ENCODE data around the gene NRXN3.

NRXN3 gene

DNA sequence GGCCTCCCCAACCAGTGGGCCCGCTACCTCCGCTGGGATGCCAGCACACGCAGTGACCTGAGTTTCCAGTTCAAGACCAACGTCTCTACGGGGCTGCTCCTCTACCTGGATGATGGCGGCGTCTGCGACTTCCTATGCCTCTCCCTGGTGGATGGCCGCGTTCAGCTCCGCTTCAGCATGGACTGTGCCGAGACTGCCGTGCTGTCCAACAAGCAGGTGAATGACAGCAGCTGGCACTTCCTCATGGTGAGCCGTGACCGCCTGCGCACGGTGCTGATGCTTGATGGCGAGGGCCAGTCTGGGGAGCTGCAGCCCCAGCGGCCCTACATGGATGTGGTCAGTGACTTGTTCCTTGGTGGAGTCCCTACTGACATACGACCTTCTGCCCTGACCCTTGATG lies 73.0 kb downstream of the NRXN3 start:
- TF ChIP-seq GATA2 (IDR thresholded peaks at IDR 0.05; ENCODE audit: low read depth, low read length) (no peak), GATA3 (IDR thresholded peaks at IDR 0.05; ENCODE audit: low read depth, low read length) (no peak)

DNA sequence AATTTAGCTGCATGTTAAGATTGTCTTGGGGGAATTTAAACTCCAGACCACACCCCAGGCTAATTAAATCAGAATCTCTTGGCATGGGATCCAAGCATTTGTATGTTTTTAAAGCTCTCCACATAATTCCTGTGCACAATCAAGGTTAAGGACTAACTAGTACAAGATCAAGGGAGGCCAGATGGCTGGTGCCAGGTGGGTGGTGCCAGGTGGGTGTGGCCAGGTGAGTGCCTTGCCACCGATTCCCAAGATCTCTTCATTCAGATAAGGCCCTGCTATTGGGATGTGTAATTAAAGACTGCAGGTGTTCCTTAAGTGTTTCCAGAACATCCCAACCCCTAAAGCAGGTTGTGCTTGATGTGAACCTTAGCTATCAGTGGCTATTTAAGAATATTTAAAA lies 75.1 kb downstream of the NRXN3 start:
- no peak for TF ChIP-seq GATA3 (IDR thresholded peaks at IDR 0.05; ENCODE audit: low read depth, low read length)
- TF ChIP-seq GATA2 (IDR thresholded peaks at IDR 0.05; ENCODE audit: low read depth, low read length), result no peak

DNA sequence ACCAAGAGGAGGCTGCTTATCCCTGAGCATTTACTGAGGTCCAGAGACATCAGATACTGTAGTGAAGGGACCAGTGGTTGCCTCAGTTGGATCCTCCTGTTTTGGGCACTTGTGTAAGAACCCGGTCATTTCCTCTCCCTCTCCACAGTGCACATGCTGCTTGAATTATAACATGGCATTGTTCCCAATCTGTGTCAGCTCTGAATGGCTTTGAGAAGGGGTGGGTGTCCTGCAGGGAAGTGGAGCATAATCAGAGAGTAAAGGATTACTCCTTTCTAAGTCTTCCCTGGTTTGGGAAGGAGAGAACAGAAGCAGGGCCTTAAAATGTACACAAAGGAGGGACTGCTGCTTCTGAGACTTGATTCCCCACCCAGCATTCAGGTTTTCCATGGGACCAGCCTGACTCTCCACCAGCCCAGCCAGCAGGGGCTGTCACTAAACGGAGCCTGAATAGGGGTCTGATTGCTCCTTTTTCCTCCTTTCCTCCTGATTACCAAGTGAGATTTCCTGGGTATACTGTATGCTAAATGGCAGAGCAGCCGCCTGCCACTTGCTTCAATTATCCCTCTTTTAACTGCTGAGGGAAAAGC lies 78.4 kb downstream of the NRXN3 start:
- TF ChIP-seq GATA3 (IDR thresholded peaks at IDR 0.05; ENCODE audit: low read depth, low read length) (no peak), GATA2 (IDR thresholded peaks at IDR 0.05; ENCODE audit: low read depth, low read length) (no peak)

DNA sequence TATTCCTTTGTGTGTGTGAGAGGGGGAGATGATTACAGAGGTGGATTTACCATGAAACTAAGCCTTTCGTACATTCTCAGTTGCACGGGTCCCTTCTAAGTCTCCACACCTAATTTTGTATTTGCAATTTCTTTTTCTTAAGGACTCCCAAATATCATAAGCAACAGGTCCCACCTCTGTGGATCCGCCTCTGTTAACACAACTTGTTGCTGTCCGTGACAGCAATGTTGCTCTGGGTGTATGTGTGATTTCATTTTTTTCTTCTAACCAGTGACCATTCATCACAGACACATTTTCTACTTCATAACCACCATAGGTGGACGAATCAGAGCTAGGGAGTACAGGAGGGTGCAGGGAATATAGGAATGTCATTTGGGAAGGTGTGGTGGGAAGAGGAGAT lies 81.1 kb downstream of the NRXN3 start:
- no peak for TF ChIP-seq GATA2 (IDR thresholded peaks at IDR 0.05; ENCODE audit: low read depth, low read length)
- no peak for TF ChIP-seq GATA3 (IDR thresholded peaks at IDR 0.05; ENCODE audit: low read depth, low read length)

DNA sequence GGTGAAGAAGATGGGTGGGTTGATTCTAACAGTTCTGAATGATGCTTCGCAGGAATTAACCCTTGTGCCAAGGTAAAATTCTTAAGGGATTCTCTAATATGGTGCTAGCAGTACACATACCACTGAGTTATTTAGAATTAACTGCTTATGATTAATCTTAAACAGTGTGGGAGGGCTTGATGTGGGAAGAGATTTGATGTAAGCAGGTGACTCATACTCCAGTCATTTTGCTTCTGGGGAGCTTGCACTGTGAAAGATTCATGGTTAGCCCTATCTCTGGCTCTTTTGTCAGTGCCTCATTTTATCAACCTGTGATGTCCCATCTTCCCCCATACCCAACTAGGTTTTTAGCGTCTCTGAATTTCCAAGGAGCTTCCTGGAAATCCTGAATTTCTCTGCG lies 83.8 kb downstream of the NRXN3 start:
- no peak for TF ChIP-seq GATA3 (IDR thresholded peaks at IDR 0.05; ENCODE audit: low read depth, low read length)
- TF ChIP-seq GATA2 (IDR thresholded peaks at IDR 0.05; ENCODE audit: low read depth, low read length), result no peak

DNA sequence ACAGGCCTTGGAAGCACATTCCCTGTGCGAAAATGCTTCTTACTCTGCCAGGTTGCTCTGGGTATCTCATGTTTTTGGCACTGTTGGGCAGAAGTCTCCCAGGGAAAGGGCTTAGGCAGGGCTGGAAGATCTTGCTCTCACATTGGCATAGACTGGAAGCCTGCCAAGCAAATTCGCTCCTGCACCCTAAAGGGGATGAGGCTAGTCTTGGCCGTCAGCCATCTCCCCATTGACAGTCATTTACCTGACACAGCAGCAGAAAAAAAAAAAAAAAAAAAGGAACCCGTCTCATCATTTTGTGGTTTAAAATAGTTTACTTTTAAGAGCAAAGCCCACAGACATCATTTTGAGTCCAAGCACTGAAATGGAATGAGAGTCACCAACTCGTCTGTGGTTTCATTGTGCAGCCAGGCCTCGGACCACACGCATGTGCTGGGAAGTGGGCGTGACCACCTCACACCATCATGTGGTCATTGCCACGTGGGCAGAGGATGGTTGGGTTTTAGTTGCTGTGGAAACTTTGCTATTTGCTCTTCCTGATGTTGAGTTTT lies 84.8 kb downstream of the NRXN3 start:
- TF ChIP-seq GATA2 (IDR thresholded peaks at IDR 0.05; ENCODE audit: low read depth, low read length) (no peak), GATA3 (IDR thresholded peaks at IDR 0.05; ENCODE audit: low read depth, low read length) (no peak)

DNA sequence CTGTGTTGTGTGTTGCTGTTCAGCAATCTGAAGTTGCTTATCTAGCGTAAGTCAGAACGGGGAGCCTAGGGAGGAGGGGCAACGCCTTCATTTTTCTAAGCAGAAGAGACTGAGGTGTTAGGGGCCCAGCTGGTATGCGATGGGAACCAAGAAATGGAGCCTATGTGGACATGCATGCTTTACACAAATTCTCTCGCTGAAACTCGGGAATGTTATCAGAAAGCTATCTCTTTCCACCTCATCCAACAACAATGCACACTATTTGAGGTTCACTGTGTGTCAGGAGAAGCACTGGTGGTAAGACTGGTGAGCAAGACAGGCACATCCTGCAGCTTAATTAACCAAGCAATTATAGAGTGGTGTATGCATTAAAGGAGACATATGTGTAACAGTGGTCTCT lies 89.7 kb downstream of the NRXN3 start:
- no peak for TF ChIP-seq GATA3 (IDR thresholded peaks at IDR 0.05; ENCODE audit: low read depth, low read length)
- no peak for TF ChIP-seq GATA2 (IDR thresholded peaks at IDR 0.05; ENCODE audit: low read depth, low read length)

DNA sequence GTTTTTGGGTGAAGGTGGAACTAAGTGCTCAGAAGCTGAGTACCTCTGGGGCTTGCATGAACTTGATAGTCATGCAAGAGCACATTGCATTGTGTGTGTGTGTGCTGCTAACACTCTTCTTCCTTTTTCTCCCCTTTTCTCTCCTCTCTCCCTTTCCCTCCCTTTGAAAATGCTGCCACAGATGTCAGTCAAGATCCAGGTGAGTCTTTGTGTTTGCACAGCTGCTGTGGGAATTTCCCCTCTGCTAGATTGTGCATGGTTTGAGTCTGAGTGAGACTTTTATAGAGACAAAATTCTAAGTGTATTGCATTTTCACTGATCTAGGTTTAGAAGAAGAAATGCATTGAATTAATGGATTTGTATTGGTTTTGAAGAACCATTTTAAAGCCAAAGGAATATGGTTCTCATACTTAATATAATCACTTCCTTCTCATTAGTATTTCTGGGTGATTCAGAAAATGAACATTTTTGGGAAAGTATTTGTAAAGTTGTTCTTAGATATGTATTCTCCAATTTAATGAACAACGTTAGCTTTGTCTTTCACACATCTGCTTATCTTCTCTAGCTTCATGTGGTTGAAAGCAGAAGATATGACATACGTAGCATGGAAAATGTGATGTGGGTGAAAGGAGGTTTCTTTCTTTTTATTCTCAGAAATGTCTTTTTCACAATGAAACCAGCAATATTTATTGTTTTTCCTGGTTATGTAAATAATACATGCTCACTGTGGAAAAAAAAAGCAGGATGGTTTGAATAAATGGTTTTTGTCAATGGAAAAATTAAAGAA lies 108.5 kb downstream of the NRXN3 start:
- no peak for TF ChIP-seq GATA3 (IDR thresholded peaks at IDR 0.05; ENCODE audit: low read depth, low read length)
- TF ChIP-seq GATA2 (IDR thresholded peaks at IDR 0.05; ENCODE audit: low read depth, low read length), result no peak

DNA sequence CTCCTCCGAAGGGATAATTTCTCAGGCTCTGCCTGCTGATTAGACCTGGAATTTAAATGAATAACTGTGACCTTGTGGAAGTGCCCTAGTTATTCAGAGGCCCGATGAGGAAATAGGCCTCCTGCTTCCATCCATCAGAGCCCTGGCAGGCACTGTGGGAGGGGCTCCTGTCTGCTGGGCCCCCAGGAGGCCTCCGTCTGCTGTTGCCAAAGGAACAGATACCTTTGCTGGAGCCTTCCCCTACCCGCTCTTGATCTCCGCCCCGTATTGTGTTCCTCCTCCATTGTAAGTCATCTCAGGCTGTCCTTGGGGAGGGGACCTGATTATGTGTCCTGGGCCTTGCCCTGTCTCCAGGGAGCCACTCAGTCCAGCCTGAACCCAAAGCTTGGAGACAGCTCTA lies 112.3 kb downstream of the NRXN3 start:
- no peak for TF ChIP-seq GATA3 (IDR thresholded peaks at IDR 0.05; ENCODE audit: low read depth, low read length)
- TF ChIP-seq GATA2 (IDR thresholded peaks at IDR 0.05; ENCODE audit: low read depth, low read length), result no peak

DNA sequence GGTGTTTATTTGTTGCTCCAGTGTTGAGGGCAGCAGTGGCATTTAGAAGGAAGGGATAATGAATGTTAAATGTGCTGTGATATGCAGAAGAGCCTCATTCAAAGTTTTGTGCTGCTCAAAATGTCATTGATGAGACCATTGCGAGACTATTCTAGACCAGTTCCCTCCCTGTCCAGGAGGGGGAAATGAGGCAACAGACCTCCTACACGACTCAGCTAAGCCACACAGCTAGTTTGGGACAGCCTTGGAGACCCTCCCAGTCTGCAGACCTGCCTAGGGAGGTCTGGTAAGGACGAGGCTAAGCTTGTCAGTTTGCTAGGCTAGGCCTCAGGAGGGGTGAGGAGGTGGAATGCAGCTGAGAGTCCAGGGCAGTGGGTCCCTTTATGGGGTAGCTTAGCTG lies 116.0 kb downstream of the NRXN3 start:
- no peak for TF ChIP-seq GATA2 (IDR thresholded peaks at IDR 0.05; ENCODE audit: low read depth, low read length)
- no peak for TF ChIP-seq GATA3 (IDR thresholded peaks at IDR 0.05; ENCODE audit: low read depth, low read length)

DNA sequence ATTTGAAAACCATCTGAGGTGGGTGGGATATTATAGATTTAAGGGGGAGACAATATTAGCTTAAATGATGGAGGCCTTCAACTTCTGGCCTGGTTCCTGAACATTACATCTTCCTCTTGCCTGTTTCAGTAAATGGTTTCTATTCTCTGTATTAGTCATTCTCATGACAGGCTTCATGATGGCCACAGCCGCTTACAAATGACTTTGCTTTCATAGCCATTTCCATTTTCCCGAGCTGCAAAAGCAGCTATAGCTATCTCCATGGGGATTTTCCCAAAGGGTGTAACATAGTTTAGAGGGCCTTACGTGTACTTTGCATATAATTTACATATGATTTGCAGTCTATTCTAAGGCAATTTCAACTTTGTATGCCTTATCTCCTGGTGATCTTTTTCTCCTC lies 121.8 kb downstream of the NRXN3 start:
- TF ChIP-seq GATA3 (IDR thresholded peaks at IDR 0.05; ENCODE audit: low read depth, low read length) (no peak), GATA2 (IDR thresholded peaks at IDR 0.05; ENCODE audit: low read depth, low read length) (no peak)

DNA sequence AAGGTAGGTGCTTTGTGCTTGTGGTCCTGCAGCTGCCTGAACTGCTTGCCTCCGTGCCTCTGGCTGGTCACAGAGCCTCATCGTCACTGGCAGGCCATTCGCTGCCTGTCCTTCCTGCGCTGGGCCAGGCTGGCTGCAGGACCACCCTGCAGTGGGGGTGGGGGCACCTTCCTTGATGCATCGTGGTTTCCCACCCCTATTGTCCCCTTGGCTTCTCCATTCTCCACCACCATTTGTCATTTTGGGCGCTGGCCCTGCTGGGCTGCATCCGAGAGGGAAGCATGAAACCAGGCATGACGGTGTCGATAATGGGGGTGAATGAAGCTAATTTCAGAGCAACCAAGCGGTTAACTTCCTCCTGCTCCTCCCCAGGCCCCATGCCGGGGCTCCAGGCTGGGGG lies 127.7 kb downstream of the NRXN3 start:
- TF ChIP-seq GATA3 (IDR thresholded peaks at IDR 0.05; ENCODE audit: low read depth, low read length) (no peak), GATA2 (IDR thresholded peaks at IDR 0.05; ENCODE audit: low read depth, low read length) (no peak)

DNA sequence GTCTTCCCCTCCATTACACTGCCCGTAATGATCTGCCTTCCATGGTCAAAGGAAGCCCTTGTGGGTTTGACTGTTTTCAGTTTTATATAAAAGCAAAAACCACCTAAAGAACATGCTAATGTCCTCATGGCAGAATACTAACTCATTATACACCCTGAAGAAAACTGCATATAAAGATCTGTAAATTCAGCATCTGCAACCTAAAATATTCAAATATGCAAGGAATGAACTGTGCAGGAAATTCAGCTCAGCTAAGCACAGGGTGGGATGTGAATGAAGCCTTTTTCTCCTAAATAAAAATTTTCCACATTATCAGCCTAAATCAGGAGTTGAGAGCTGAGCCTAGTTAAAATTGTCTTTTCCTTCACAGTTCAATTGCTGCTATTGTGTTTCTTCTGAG lies 128.1 kb downstream of the NRXN3 start:
- TF ChIP-seq GATA3 (IDR thresholded peaks at IDR 0.05; ENCODE audit: low read depth, low read length) (no peak), GATA2 (IDR thresholded peaks at IDR 0.05; ENCODE audit: low read depth, low read length) (no peak)

DNA sequence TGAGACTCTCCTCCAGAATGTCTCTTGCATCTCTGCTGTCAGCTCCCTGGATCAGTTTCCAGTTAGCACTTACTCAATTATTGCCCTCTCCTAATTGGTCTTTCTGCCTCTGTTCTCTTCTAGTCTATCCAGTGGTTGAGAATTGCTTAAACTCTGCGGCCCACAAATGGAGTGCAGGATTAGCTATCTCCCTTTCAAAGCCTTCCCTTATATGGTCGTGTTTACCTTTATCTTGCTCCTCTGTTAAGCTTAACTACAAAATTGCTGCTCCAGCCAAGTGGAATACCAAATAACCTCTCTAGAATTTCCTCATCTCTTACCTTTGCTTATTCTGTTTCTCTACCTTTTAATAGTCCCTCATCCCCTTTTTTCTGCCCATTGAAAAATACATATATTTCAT lies 132.7 kb downstream of the NRXN3 start:
- TF ChIP-seq GATA2 (IDR thresholded peaks at IDR 0.05; ENCODE audit: low read depth, low read length), result no peak
- TF ChIP-seq GATA3 (IDR thresholded peaks at IDR 0.05; ENCODE audit: low read depth, low read length), result no peak

DNA sequence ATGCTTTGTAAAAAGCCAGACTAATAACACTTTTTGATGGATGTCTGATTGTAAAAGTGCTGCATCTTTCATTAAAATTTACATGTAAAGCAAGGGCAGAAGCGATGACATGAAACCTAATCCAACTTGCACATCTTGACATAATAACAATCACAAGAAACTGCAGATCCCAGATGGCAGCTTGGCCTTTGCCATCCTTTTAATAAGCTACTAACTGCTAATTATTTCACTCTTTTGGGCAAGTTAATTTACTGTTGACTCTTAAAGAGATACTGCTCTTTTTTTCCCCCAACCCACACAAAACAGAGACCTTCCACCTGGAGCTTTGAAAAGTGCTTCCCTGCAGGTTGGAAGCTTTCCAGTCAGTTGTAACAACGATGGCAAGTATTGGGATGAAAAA lies 137.5 kb downstream of the NRXN3 start:
- TF ChIP-seq GATA2 (IDR thresholded peaks at IDR 0.05; ENCODE audit: low read depth, low read length) (no peak), GATA3 (IDR thresholded peaks at IDR 0.05; ENCODE audit: low read depth, low read length) (no peak)

Data from SH-SY5Y (cell line).